Transverse colon (tissue), 4 donors: Measurements from ENCODE around the gene ZNF462. TPM values are rescaled to one million over a fixed set of nuclear protein-coding genes. Genes with fewer than 3 reads are reported as not detected.

Experiments used
- DNase-seq: peaks from one replicate; pipeline ENCODE4 v3.0.0-alpha.2; 2019
- H3K27ac ChIP-seq, 4 donors: fragments of 200-600 bp; sonication (generic); 2 replicates each; pipeline ENCODE4 v1.5.1; 2016 to 2018; ENCODE audit warnings: inconsistent platforms in 4 of 4
- H3K27me3 ChIP-seq: fragments of 200-600 bp; sonication (generic); 2 replicates; pipeline ENCODE4 v1.5.1; 2017; ENCODE audit warnings: inconsistent platforms
- H3K36me3 ChIP-seq, 4 donors: fragments of 200-600 bp; sonication (generic); 2 replicates each; pipeline ENCODE4 v1.5.1; 2017 to 2019; ENCODE audit warnings: inconsistent platforms in 4 of 4
- H3K4me1 ChIP-seq, 4 donors: fragments of 200-600 bp; sonication (generic); 2 replicates each; pipeline ENCODE4 v1.5.1; 2017 to 2020; ENCODE audit warnings: inconsistent platforms in 4 of 4
- H3K4me3 ChIP-seq, 4 donors: fragments of 200-600 bp; sonication (generic); 1 replicate in 1 of 4; 2 replicates in 3 of 4; pipeline versions ENCODE4 v1.5.1 to v1.6.1; 2017 to 2019; ENCODE audit warnings: inconsistent platforms in 4 of 4
- H3K9me3 ChIP-seq, 2 donors: fragments of 200-600 bp; sonication (generic); 2 replicates each; pipeline ENCODE4 v1.5.1; 2017 to 2019; ENCODE audit warnings: inconsistent platforms in 2 of 2
- CTCF ChIP-seq, 5 experiments: fragments of 200-600 bp in 3 of 5; fragments of 450-650 bp in 2 of 5; sonication (generic) in 3 of 5; IDR thresholded peaks; 1 replicate in 2 of 5; 2 replicates in 3 of 5; pipeline ENCODE4 v1.5.1; 2016 to 2017; ENCODE audit warnings: antibody characterized with exemption in 5 of 5, inconsistent platforms in 3 of 5, mild to moderate bottlenecking in 2 of 5, moderate library complexity in 1 of 5
- EP300 ChIP-seq: sonication (generic); formaldehyde crosslinking; IDR thresholded peaks from one replicate; pipeline ENCODE4 v1.6.1; 2017; ENCODE audit warnings: antibody characterized with exemption, low read depth
- POLR2A ChIP-seq: fragments of 450-650 bp; IDR thresholded peaks from one replicate; pipeline ENCODE4 v1.6.1; 2016; ENCODE audit warnings: antibody characterized with exemption, mild to moderate bottlenecking, moderate library complexity
- POLR2AphosphoS5 ChIP-seq, 3 donors: sonication (generic); formaldehyde crosslinking; IDR thresholded peaks; one replicate each; pipeline ENCODE4 v1.6.1; 2016; ENCODE audit warnings: antibody characterized with exemption in 3 of 3
- WGBS, 2 donors: methylation state at CpG; one replicate each; pipeline ENCODE4 v1.1.5; 2018; ENCODE audit warnings: low coverage in 1 of 2; 5-methylcytosine and 5-hydroxymethylcytosine counted together
- in situ Hi-C, 4 donors: fragments of 200-750 bp; cut with MboI; loops; one replicate each; pipeline versions ENCODE4 v1.15.0 to v1.15.1; 2017; ENCODE audit warnings: low sequenced_read_pairs in 3 of 4, low pct_ligation_motif_present in 1 of 4, low pct_unique_long_range_greater_than_20kb in 1 of 4
- intact Hi-C: fragments of 100-400 bp; cut with DNase I; formaldehyde crosslinking; loops from one replicate; pipeline ENCODE4 v1.15.1; 2023; ENCODE audit warnings: low total_unique reads
- total RNA-seq, 4 donors: library from RNA; depleted of rRNA; stranded (reverse); fragments of >200 nt; gene quantifications; one replicate each; pipeline ENCODE4 v1.1.0, GENCODE V29; 2016

ZNF462 gene
- total RNA-seq, 4 donors from 2014 or later, result 17.5 to 28.7 (median 22.9) TPM

- Histone ChIP-seq H3K4me3 (no peak overlapping the region), H3K27ac (no peak overlapping the region), H3K27me3 (no peaks in the 10 kb centered on the region), H3K36me3 (no peaks in the 10 kb centered on the region), H3K4me1 (no peaks in the 10 kb centered on the region), H3K9me3 (no peaks in the 10 kb centered on the region)
- in situ Hi-C loops, result no loop called here
- intact Hi-C loops, result no loop called here
- WGBS, 2 donors, result 93 to 100% methylated on average over 2 to 3 of the region's 3 CpGs
- TF ChIP-seq POLR2A (no peak), POLR2AphosphoS5 (IDR thresholded peaks at IDR 0.05) (no peak), EP300 (no peak), CTCF (IDR thresholded peaks at IDR 0.05) (no peak)
- no peak for DNase-seq
Measured at GRCh38 chr9:106953174-106953573, 90.2 kb downstream of the ZNF462 start.

- H3K27me3 ChIP-seq, result no peaks in the 10 kb centered on the region
- 92 to 100% methylated on average over 1 of the region's 1 CpG for WGBS, 2 donors
- no peak overlapping the region for H3K27ac ChIP-seq
- no peaks in the 10 kb centered on the region for H3K36me3 ChIP-seq
- intact Hi-C loops (no loop called here), in situ Hi-C loops (no loop called here)
- TF ChIP-seq EP300 (no peak), POLR2AphosphoS5 (IDR thresholded peaks at IDR 0.05) (no peak), CTCF (IDR thresholded peaks at IDR 0.05) (no peak), POLR2A (no peak)
- no peaks in the 10 kb centered on the region for H3K4me1 ChIP-seq
- DNase-seq, result no peak
- H3K4me3 ChIP-seq, result no peak overlapping the region
- H3K9me3 ChIP-seq, result no peaks in the 10 kb centered on the region
Measured at GRCh38 chr9:106954558-106954957, 91.6 kb downstream of the ZNF462 start.

GRCh38 chr9:106954974-106955850 lies 92.2 kb downstream of the ZNF462 start:
- in situ Hi-C loops (no loop called here), intact Hi-C loops (no loop called here)
- Histone ChIP-seq H3K4me1 (no peaks in the 10 kb centered on the region), H3K27me3 (no peaks in the 10 kb centered on the region), H3K36me3 (no peaks in the 10 kb centered on the region), H3K27ac (no peak overlapping the region), H3K9me3 (no peaks in the 10 kb centered on the region), H3K4me3 (no peak overlapping the region)
- WGBS, 2 donors, result 85 to 91% methylated on average over 3 of the region's 3 CpGs
- TF ChIP-seq EP300, result no peak
- no peak for TF ChIP-seq POLR2AphosphoS5 (IDR thresholded peaks at IDR 0.05)
- no peak for TF ChIP-seq CTCF (IDR thresholded peaks at IDR 0.05)
- no peak for DNase-seq

GRCh38 chr9:106956971-106957370 lies 94.0 kb downstream of the ZNF462 start:
- Histone ChIP-seq H3K4me1 (no peaks in the 10 kb centered on the region), H3K9me3 (no peaks in the 10 kb centered on the region), H3K27me3 (no peaks in the 10 kb centered on the region), H3K36me3 (no peaks in the 10 kb centered on the region), H3K27ac (no peak overlapping the region), H3K4me3 (no peak overlapping the region)
- no peak for DNase-seq
- TF ChIP-seq EP300, result no peak
- TF ChIP-seq POLR2AphosphoS5 (IDR thresholded peaks at IDR 0.05), result peak in 2 of 3 donors; percentile 9 to 52
- no peak for TF ChIP-seq CTCF (IDR thresholded peaks at IDR 0.05)
- TF ChIP-seq POLR2A, result no peak
- in situ Hi-C loops, result no loop called here
- intact Hi-C loops, result no loop called here
- 66 to 89% methylated on average over 4 to 5 of the region's 5 CpGs for WGBS, 2 donors
